ENCODE results near the gene SH3PXD2A. TPM values are rescaled to one million over a fixed set of nuclear protein-coding genes. Genes with fewer than 3 reads are reported as not detected.

Gene SH3PXD2A
- total RNA-seq, 1 donor from 2014 or later = 56.2 TPM

DNA sequence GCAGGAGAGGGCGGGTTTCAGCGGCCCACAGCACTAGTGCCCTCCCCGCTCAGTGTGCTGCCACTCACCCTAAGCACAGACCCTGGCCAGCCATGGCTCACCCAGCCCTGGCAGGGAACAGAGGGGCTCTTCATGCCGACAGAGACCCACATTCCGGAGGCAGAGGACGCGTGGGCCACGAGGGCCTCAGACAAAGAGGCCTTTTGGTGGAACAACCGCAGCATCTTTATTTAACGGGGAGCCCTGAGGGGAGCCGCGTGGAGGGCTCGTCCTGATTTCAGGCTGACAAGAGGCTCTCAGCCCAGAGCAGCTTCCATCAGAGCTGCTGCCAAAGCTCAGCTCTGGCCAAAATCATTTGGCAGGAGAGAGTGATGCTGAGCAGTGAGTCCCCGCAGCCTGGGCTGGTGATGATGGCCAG lies 127.8 kb downstream of the SH3PXD2A start:
- intact Hi-C loops (cut with DNase I) = loop anchor here (10.0 kb wide), 1 partner anchor 267 kb away; no protein-coding TSS in a partner anchor
- no peaks in the 10 kb centered on the region for H3K27me3 ChIP-seq
- no peak for DNase-seq (ENCODE audit: extremely low spot score in 2 of 2)
- peak overlapping the region; percentile 4 for H3K27ac ChIP-seq
- H3K9me3 ChIP-seq = no peaks in the 10 kb centered on the region
- H3K36me3 ChIP-seq = peaks cover 0 to 16% of the 10 kb centered on the region in 2 donors
- TF ChIP-seq POLR2AphosphoS5 (IDR thresholded peaks at IDR 0.05; ENCODE audit: insufficient read depth in 1 of 2, low read depth in 1 of 2) (peak in 1 of 2 donors; percentile 31), POLR2A (IDR thresholded peaks at IDR 0.05) (no peak)
- TF ChIP-seq, protein P1, sequence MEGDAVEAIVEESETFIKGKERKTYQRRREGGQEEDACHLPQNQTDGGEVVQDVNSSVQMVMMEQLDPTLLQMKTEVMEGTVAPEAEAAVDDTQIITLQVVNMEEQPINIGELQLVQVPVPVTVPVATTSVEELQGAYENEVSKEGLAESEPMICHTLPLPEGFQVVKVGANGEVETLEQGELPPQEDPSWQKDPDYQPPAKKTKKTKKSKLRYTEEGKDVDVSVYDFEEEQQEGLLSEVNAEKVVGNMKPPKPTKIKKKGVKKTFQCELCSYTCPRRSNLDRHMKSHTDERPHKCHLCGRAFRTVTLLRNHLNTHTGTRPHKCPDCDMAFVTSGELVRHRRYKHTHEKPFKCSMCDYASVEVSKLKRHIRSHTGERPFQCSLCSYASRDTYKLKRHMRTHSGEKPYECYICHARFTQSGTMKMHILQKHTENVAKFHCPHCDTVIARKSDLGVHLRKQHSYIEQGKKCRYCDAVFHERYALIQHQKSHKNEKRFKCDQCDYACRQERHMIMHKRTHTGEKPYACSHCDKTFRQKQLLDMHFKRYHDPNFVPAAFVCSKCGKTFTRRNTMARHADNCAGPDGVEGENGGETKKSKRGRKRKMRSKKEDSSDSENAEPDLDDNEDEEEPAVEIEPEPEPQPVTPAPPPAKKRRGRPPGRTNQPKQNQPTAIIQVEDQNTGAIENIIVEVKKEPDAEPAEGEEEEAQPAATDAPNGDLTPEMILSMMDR (IDR thresholded peaks at IDR 0.05) = no peak
- peaks cover 27% of the 10 kb centered on the region for H3K4me1 ChIP-seq
- no peak overlapping the region for H3K4me3 ChIP-seq

DNA sequence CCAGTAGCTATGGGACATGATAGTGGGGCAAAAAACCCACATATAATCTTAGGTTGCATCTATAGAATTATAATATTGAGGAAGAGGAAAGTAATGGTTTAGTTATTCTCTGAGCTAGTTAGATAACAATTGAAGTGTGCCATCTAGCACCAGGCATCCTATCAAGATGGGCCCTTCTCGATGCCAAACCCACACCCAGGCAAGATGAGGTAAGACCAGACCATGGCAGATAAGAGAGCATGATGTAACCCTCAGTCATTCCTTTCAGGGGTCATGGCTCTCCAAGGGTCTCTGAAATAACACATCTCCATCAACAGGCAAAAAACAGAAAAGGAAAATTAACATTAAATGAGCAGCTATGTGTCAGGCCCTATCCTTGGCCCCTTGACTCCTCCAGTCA lies 128.7 kb downstream of the SH3PXD2A start:
- Histone ChIP-seq H3K4me3 (no peak overlapping the region), H3K36me3 (peaks cover 0 to 18% of the 10 kb centered on the region in 2 donors), H3K9me3 (no peaks in the 10 kb centered on the region), H3K4me1 (peaks cover 23% of the 10 kb centered on the region), H3K27ac (no peak overlapping the region), H3K27me3 (no peaks in the 10 kb centered on the region)
- intact Hi-C loops (cut with DNase I) = loop anchor here (10.0 kb wide), 1 partner anchor 268 kb away; no protein-coding TSS in a partner anchor
- TF ChIP-seq POLR2A (IDR thresholded peaks at IDR 0.05) (no peak), POLR2AphosphoS5 (IDR thresholded peaks at IDR 0.05; ENCODE audit: insufficient read depth in 1 of 2, low read depth in 1 of 2) (no peak)
- TF ChIP-seq, protein P1 (IDR thresholded peaks at IDR 0.05) = no peak
- DNase-seq (ENCODE audit: extremely low spot score in 2 of 2) = no peak

DNA sequence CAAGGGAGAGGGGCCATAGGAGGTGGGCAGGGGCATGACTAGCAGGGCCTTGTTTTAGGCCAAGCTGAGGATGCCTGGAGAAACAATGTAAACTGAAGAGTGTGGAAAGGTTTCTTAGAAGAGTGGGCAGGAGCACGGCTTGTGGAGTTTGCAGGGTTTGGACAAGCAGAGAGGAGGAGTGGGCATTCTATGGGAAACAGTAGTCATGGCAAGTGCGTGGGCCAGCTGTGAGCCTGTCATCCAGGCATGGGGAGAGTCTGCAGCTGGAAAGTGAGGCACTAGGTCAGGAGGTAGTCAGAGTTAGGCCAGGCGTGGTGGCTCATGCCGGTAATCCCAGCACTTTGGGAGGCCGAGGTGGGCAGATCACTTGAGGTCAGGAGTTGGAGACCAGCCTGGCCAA lies 130.1 kb downstream of the SH3PXD2A start:
- Histone ChIP-seq H3K4me1 (peaks cover 11% of the 10 kb centered on the region), H3K36me3 (peaks cover 0 to 18% of the 10 kb centered on the region in 2 donors), H3K27me3 (no peaks in the 10 kb centered on the region), H3K9me3 (no peaks in the 10 kb centered on the region), H3K4me3 (no peak overlapping the region), H3K27ac (no peak overlapping the region)
- intact Hi-C loops (cut with DNase I) = loop anchor here (10.0 kb wide), 1 partner anchor 270 kb away; no protein-coding TSS in a partner anchor
- TF ChIP-seq, protein P1 (IDR thresholded peaks at IDR 0.05) = no peak
- TF ChIP-seq POLR2AphosphoS5 (IDR thresholded peaks at IDR 0.05; ENCODE audit: insufficient read depth in 1 of 2, low read depth in 1 of 2) (no peak), POLR2A (IDR thresholded peaks at IDR 0.05) (no peak)
- no peak for DNase-seq (ENCODE audit: extremely low spot score in 2 of 2)

DNA sequence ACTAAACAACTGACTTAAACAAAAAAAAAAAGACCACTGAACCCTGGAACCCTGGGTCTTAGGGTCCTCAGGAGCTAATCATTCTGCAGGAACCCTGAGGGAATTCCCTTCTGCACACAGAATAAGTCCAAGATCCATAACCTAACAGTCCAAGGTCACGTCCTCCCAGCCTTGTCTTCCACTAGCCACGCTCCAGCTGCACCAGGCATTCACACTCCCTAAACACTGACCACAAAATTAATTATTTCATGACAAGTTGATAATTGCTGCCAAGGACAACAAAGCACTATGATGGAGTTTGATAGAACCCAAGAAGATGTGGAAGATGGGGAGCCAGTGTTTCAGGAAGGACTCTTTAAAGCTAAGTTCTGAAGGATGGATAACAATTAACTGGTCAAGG lies 130.6 kb downstream of the SH3PXD2A start:
- no peaks in the 10 kb centered on the region for H3K27me3 ChIP-seq
- DNase-seq (ENCODE audit: extremely low spot score in 2 of 2) = no peak
- intact Hi-C loops (cut with DNase I) = loop anchor here (10.0 kb wide), 1 partner anchor 270 kb away; no protein-coding TSS in a partner anchor

DNA sequence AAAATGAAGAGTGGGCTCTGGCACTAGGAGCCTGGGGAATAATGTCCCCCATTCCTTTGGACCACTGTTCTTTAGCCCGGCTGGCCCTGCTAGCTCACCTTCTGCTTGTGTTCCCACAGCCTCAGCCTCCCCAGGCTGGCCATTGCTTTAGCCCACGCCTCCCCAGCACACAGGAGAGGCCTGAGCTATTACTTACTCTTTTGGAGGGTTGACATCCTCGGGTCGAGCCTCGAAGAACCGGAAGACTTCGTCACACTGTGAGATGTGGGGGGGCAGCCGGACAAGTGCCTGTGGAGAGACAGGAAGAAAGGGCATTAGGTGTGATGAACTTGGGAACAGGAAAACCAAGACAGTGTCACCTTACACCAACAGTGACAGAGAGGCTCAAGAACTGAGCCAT lies 131.3 kb downstream of the SH3PXD2A start:
- no peaks in the 10 kb centered on the region for H3K9me3 ChIP-seq
- no peaks in the 10 kb centered on the region for H3K27me3 ChIP-seq
- H3K27ac ChIP-seq = no peak overlapping the region
- intact Hi-C loops (cut with DNase I) = loop anchor here (10.0 kb wide), 1 partner anchor 271 kb away; no protein-coding TSS in a partner anchor
- H3K36me3 ChIP-seq = peaks cover 0 to 18% of the 10 kb centered on the region in 2 donors
- H3K4me1 ChIP-seq = peaks cover 16% of the 10 kb centered on the region
- H3K4me3 ChIP-seq = no peak overlapping the region
- TF ChIP-seq POLR2AphosphoS5 (IDR thresholded peaks at IDR 0.05; ENCODE audit: insufficient read depth in 1 of 2, low read depth in 1 of 2) (no peak), POLR2A (IDR thresholded peaks at IDR 0.05) (no peak)
- TF ChIP-seq, protein P1 (IDR thresholded peaks at IDR 0.05) = no peak
- DNase-seq (ENCODE audit: extremely low spot score in 2 of 2) = no peak

More for the DNA sequence above, 130.6 kb downstream of the SH3PXD2A start:
- no peak overlapping the region for H3K4me3 ChIP-seq
- no peak overlapping the region for H3K27ac ChIP-seq
- H3K9me3 ChIP-seq = no peaks in the 10 kb centered on the region
- TF ChIP-seq, protein P1 (IDR thresholded peaks at IDR 0.05) = no peak
- TF ChIP-seq POLR2A (IDR thresholded peaks at IDR 0.05) (no peak), POLR2AphosphoS5 (IDR thresholded peaks at IDR 0.05; ENCODE audit: insufficient read depth in 1 of 2, low read depth in 1 of 2) (no peak)
- peaks cover 0 to 18% of the 10 kb centered on the region in 2 donors for H3K36me3 ChIP-seq
- H3K4me1 ChIP-seq = peaks cover 13% of the 10 kb centered on the region
